CD4-positive, alpha-beta memory T cell (primary cell): ENCODE measurements around the gene FBP1. TPM values are rescaled to one million over a fixed set of nuclear protein-coding genes. Genes with fewer than 3 reads are reported as not detected.
A peak's percentile ranks its signal among the peaks of the same experiment; 100 is the strongest.

Experiments used
- CTCF ChIA-PET: fragments of 350-600 bp; sonication (Branson Sonifier 250); formaldehyde crosslinking; loops from one replicate; lab custom pipeline; 2021; ENCODE audit warnings: inconsistent platforms; ENCODE audit not compliant: partially characterized antibody; lab: Charles Lee
- POLR2A ChIA-PET: fragments of 350-600 bp; sonication (Branson Sonifier 250); formaldehyde crosslinking; loops from one replicate; lab custom pipeline; 2021; ENCODE audit not compliant: partially characterized antibody; lab: Charles Lee
- DNase-seq, 5 donors: peaks; one replicate each; pipeline versions ENCODE4 v3.0.0 to v3.0.0-alpha.2; 2020 to 2022; ENCODE audit warnings: mixed read lengths in 1 of 5
- H3K27ac ChIP-seq: one replicate; pipeline ENCODE4 v1.7.0; 2013; ENCODE audit warnings: low read depth, low read length
- H3K27me3 ChIP-seq: 2 replicates; pipeline ENCODE4 v1.7.0; 2013; ENCODE audit warnings: mild to moderate bottlenecking, low read length, moderate library complexity; ENCODE audit not compliant: insufficient read depth
- H3K36me3 ChIP-seq: 2 replicates; pipeline ENCODE4 v1.7.0; 2013; ENCODE audit warnings: mild to moderate bottlenecking, low read length, moderate library complexity; ENCODE audit not compliant: insufficient read depth
- H3K4me1 ChIP-seq: 2 replicates; pipeline ENCODE4 v1.7.0; 2013; ENCODE audit warnings: mild to moderate bottlenecking, low read length, moderate library complexity; ENCODE audit not compliant: insufficient read depth
- H3K4me3 ChIP-seq, 2 donors: one replicate each; pipeline ENCODE4 v1.7.0; 2013; ENCODE audit warnings: low read length in 2 of 2, mild to moderate bottlenecking in 1 of 2
- H3K9me3 ChIP-seq, 2 donors: one replicate each; pipeline ENCODE4 v1.7.0; 2013; ENCODE audit warnings: low read length in 2 of 2, control low read depth in 1 of 2; ENCODE audit not compliant: control insufficient read depth in 1 of 2
- H3K27ac Mint-ChIP-seq, 7 donors: one replicate each; pipeline ENCODE4 v1.8.0; 2020 to 2021; ENCODE audit warnings: mixed read lengths in 7 of 7, mild to moderate bottlenecking in 6 of 7, inconsistent platforms in 3 of 7, moderate library complexity in 3 of 7
- H3K27me3 Mint-ChIP-seq, 2 donors: one replicate each; pipeline ENCODE4 v1.8.0; 2020 to 2021; ENCODE audit warnings: mixed read lengths in 2 of 2
- H3K36me3 Mint-ChIP-seq, 2 donors: one replicate each; pipeline ENCODE4 v1.8.0; 2020 to 2021; ENCODE audit warnings: mixed read lengths in 2 of 2, inconsistent platforms in 1 of 2, mild to moderate bottlenecking in 1 of 2
- H3K4me1 Mint-ChIP-seq, 4 donors: one replicate each; pipeline ENCODE4 v1.8.0; 2020 to 2021; ENCODE audit warnings: mixed read lengths in 4 of 4, mild to moderate bottlenecking in 1 of 4
- H3K4me3 Mint-ChIP-seq, 8 donors: one replicate each; pipeline ENCODE4 v1.8.0; 2020 to 2021; ENCODE audit warnings: mixed read lengths in 8 of 8, mild to moderate bottlenecking in 7 of 8, moderate library complexity in 6 of 8, inconsistent platforms in 3 of 8
- H3K9me3 Mint-ChIP-seq, 8 donors: one replicate each; pipeline ENCODE4 v1.8.0; 2020 to 2021; ENCODE audit warnings: mixed read lengths in 8 of 8, mild to moderate bottlenecking in 5 of 8, inconsistent platforms in 3 of 8, moderate library complexity in 1 of 8
- intact Hi-C: fragments of 100-400 bp; cut with micrococcal nuclease; formaldehyde crosslinking; loops from one replicate; pipeline ENCODE4 v1.15.1; 2023
- polyA plus RNA-seq, 2 donors: library from polyadenylated mRNA; unstranded; fragments of 300-500 nt; fragmentation: Illumina TruSeq; gene quantifications; one replicate each; pipeline ENCODE4 v1.2.3, GENCODE V29; 2021
- total RNA-seq, 2 experiments: library from RNA; stranded (reverse); gene quantifications; one replicate each; pipeline ENCODE4 v1.2.3, GENCODE V29; 2021

The FBP1 gene
- total and polyA plus RNA-seq, 4 experiments from 2014 or later, result 3.5 to 9.2 (median 7.2) TPM

GRCh38 chr9:94554439-94555331 is 84.6 kb downstream of the FBP1 start, which contains the start of gene PCAT7:
Gene PCAT7, plus strand, starts transcription at chr9:94555083.
- H3K27ac Mint-ChIP-seq, result no peak within 1 kb of the TSS
- CTCF ChIA-PET, result interaction anchor here (1.2 kb wide), 1 partner anchor 46 kb away, joined by 3 read pairs; no protein-coding TSS in a partner anchor
- Histone ChIP-seq H3K27me3 (no peaks in the 10 kb centered on the region), H3K4me1 (no peaks in the 10 kb centered on the region), H3K27ac (no peak within 1 kb of the TSS), H3K36me3 (no peaks in the 10 kb centered on the region), H3K4me3 (no peak within 1 kb of the TSS), H3K9me3 (no peaks in the 10 kb centered on the region)
- H3K4me1 Mint-ChIP-seq, result no peaks in the 10 kb centered on the region
- no peaks in the 10 kb centered on the region for H3K36me3 Mint-ChIP-seq
- POLR2A ChIA-PET, result no interaction called here
- H3K9me3 Mint-ChIP-seq, result no peaks in the 10 kb centered on the region
- H3K27me3 Mint-ChIP-seq, result peaks cover 15 to 17% of the 10 kb centered on the region in 2 donors
- peak in 2 of 5 donors; percentile 8 to 11 for DNase-seq
- intact Hi-C loops, result loop anchor here (1.0 kb wide), 1 partner anchor 49 kb away; no protein-coding TSS in a partner anchor
- H3K4me3 Mint-ChIP-seq, result no peak within 1 kb of the TSS

- Histone ChIP-seq H3K4me3 (no peak overlapping the region), H3K27ac (no peak overlapping the region), H3K4me1 (no peaks in the 10 kb centered on the region), H3K27me3 (no peaks in the 10 kb centered on the region), H3K9me3 (no peaks in the 10 kb centered on the region), H3K36me3 (no peaks in the 10 kb centered on the region)
- Mint-ChIP-seq H3K4me1 (no peaks in the 10 kb centered on the region), H3K4me3 (no peak overlapping the region), H3K27me3 (peaks cover 17 to 18% of the 10 kb centered on the region in 2 donors), H3K27ac (no peak overlapping the region), H3K36me3 (no peaks in the 10 kb centered on the region), H3K9me3 (no peaks in the 10 kb centered on the region)
- CTCF ChIA-PET, result no interaction called here
- no peak for DNase-seq
- POLR2A ChIA-PET, result no interaction called here
- intact Hi-C loops, result loop anchor here (1.0 kb wide), 1 partner anchor 49 kb away; no protein-coding TSS in a partner anchor
These were observed 85.3 kb downstream of the FBP1 start for GRCh38 chr9:94554078-94554438.

Other genes starting within 250 kb of the FBP1 start
- gene PCAT7, start 84.4 kb downstream of the FBP1 start, total RNA-seq, result not detected
- gene PCAT7, start 84.4 kb downstream of the FBP1 start, polyA plus RNA-seq, result not detected
- not detected for gene FBP2, start 45.7 kb downstream of the FBP1 start, total RNA-seq
- not detected for gene FBP2, start 45.7 kb downstream of the FBP1 start, polyA plus RNA-seq
- gene AOPEP, start 87.2 kb upstream of the FBP1 start, total RNA-seq, result 10 to 100 TPM; 11.6 to 11.7 TPM
- gene AOPEP, start 87.2 kb upstream of the FBP1 start, polyA plus RNA-seq, result 1 to 10 TPM; 3.1 to 3.6 TPM